HG03175 (cell line): ENCODE data around the gene AQP1.

Source experiments
- ATAC-seq: cut with Tn5 transposase; IDR thresholded peaks from one replicate; pipeline ENCODE4 v1.9.1; 2021; ENCODE audit warnings: mild to moderate bottlenecking, moderate library complexity; ENCODE audit not compliant: unreplicated experiment

The AQP1 gene

DNA sequence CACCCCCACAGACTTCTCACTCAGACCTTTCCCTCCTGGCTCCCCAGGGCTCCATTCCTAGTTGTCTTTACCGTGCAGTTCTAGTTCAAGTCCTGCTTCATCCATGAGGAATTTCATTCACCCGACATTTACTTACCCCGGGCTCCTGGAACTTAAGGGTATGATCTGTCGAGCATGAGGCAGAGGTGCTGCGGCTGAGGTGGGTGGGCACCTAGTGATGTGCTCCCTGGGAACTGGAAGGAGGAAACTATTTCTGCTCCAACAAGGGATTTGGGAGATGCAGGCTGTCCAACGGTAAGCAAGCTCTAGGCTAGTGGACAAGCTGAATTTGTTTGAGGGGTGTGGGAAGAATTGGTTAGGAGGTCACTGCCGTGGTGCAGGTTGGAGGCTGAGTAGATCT lies 30.2 kb upstream of the AQP1 start:
- ATAC-seq = no peak

GRCh38 chr7:30884881-30885280 lies 26.8 kb upstream of the AQP1 start:
- no peak for ATAC-seq

DNA sequence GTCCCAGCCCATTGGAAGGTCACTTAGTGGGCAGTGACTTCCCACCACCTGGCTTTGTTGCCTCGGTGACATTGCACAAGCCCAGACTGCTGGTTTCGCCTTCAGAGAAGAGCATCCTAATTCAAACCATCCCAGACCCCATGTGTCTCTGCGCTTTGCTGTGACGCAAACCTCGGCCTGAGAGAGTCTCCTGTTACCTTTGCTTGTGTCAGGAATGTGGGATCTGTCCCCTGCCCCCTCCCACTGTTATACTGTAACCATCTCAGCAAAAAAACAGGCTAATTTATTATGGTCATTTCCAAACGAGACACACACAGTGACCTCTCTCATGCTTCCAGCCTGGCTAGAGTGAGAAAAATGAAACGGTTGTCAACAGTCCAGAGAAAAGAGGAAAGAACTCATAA lies 25.0 kb upstream of the AQP1 start:
- ATAC-seq = no peak

GRCh38 chr7:30887464-30887872 lies 24.2 kb upstream of the AQP1 start:
- ATAC-seq = no peak

- no peak for ATAC-seq
Measured at GRCh38 chr7:30888747-30889146, 22.9 kb upstream of the AQP1 start.

DNA sequence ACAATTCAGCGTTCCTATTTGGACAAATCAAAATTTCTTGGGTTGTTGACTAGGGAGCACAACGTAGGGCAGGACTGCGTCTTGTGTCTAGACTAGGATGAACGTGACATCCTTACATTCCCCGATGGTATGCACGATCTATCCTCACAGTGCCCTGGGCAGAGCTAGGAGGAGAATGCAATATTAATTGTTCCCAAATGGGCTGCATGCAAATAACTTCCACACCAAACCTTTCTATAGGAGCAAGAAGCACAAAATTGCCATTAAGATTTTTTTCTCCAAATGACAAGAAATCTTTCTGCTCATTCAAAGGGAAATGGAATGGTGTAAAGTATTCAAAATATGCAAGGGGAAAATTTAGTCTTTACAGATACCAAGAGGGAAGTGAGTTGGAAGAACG lies 21.4 kb upstream of the AQP1 start:
- ATAC-seq = no peak

- no peak for ATAC-seq
Measured at GRCh38 chr7:30893357-30893756, 18.3 kb upstream of the AQP1 start.

DNA sequence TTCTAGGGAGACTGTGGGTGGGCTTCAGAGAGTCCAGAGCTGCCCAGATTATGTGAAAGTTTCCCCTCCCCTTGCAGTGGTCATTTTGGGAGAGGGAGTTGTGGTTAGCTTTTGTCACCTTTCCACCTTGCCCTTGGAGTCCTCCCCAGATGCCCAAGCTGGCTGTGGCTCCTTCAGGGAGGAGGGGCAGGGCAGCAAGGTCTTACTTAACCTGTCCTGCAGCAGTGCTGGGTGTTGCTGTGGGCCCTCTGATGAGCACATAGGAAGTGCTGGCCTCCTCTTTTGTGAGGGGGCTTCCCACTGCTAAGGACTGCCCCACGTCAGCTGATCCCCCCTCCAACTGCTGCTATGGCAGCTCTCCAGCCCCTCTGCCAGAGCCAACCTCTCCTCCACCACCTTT lies 17.6 kb upstream of the AQP1 start:
- no peak for ATAC-seq

- ATAC-seq = no peak
Measured at GRCh38 chr7:30894866-30895605, 16.6 kb upstream of the AQP1 start.

DNA sequence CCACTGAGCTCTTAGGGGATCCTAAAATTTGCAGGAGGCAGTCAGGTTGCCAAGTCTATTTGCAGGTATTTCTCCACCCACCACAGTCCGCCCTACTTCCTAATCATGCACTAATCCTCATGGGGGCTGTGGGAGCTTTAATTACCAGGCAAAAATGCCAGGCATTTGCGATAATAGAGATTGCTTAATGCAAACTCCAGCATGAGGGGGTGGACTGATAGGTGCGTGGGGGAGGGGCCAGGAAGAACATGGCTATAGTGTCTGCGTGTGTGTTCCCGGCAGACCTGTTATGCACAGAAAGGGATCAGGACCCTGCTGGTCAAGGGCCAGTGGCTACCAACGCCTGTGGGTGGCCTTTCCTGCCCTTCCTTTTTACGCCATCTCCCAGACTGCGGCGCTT lies 15.6 kb upstream of the AQP1 start:
- no peak for ATAC-seq

- ATAC-seq = no peak
Measured at GRCh38 chr7:30896783-30897637, 14.6 kb upstream of the AQP1 start.

GRCh38 chr7:30897770-30898169 lies 13.9 kb upstream of the AQP1 start:
- ATAC-seq = no peak

GRCh38 chr7:30898411-30898810 lies 13.2 kb upstream of the AQP1 start:
- ATAC-seq = no peak

DNA sequence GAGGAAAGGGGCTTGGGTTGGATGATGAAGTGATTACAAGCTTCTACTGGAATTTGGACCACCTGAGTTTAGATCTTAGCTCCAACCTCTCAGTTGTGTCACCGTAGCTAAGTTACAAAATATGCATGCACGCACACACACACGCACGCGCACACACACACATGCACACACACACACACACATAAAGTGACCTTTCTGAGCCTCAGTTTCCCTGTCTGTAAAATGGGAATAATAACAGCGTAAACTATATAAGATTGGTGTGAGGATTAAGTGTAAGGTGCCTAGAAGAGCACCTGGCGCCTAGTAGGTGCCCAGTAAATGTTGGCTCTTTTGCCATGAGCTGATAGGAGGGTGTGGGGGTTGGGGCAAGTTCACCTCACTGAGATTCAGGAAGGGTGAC lies 12.6 kb upstream of the AQP1 start:
- no peak for ATAC-seq

DNA sequence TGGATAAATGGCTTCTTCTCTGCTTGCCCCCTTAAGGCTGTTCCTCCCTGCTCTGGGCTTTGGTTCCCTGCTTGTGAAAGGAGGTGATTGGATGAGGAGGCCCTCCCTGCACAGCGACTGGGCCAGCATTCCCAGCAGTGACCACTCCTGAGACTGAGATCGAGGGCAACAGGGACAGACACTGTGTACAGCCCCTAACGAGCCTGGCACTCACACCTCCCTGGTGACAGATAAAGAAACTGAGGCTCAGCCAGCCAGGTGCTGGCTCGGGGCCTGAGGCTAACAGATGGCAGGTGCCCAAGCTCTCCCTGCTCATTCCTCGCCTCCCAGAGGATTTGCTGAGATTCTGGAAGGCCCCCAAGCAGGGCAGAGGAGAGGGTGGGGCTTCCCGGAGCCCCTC lies 12.0 kb upstream of the AQP1 start:
- ATAC-seq = no peak

GRCh38 chr7:30900053-30900452 lies 11.6 kb upstream of the AQP1 start:
- no peak for ATAC-seq

DNA sequence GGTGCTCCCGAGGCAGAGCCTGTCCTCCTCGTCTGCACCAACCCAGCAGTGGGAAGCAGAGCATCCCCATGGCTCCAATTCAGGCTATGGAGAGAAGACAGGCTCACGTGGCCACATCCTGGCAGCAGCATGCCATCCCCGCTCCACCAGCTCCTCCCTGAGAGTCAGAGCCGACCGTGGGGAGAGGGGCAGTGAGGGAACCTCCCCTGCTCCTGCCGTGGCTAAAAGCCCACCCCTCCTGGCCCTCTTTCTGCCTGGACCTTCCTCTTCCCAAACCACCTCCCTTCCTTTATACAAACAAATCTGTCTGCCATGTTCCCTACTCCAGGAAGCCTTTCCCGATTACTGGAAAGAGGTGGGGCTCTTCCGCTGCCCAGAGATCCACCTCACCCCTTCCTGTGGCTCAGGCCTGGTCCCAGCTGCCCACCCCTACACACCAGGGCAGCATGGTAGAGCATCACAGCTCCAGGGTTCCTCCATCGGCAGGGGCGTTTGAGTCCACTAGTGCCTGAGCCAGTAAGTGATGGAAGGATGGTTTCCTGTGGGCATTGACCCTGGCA lies 10.8 kb upstream of the AQP1 start:
- ATAC-seq = no peak

DNA sequence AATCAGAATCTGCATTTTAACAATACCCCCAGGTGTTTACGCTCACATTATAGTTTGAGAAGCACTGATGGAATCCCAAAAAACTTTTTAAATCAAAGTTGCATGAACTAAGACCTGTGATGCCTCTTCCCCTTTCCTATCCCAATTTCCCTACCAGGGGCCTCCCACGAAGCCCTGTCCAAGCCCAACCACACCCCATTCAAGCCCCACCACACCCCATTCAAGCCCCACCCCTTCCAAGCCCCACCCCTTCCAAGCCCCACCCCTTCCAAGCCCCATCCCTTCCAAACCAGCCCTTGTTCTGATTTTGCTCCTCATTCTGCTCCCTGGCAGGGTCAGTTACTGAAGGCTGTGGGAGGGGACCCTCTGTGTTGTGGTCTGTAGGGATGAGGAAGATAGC lies 9.8 kb upstream of the AQP1 start:
- ATAC-seq = no peak

- ATAC-seq = no peak
Measured at GRCh38 chr7:30902466-30902865, 9.2 kb upstream of the AQP1 start.

DNA sequence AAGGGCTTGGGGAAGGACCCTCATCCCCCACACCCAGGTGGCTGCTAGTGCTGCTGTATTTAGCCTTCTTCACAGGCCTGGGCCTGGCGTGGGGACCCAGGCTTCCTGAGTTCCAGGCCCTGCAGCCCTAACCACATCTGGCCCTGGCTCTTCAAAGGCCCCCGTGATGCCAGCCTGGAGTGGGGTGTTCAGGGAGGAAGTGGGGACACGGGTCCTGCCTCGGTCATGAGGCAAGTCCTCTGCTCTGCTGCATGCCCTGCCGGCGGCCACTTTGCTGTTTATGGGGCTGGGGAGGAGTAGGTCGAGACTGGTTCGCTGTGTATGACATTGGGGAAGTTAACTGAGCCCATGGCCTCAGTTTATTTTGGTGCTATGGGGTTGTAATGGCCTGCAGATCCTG lies 8.5 kb upstream of the AQP1 start:
- ATAC-seq = no peak

DNA sequence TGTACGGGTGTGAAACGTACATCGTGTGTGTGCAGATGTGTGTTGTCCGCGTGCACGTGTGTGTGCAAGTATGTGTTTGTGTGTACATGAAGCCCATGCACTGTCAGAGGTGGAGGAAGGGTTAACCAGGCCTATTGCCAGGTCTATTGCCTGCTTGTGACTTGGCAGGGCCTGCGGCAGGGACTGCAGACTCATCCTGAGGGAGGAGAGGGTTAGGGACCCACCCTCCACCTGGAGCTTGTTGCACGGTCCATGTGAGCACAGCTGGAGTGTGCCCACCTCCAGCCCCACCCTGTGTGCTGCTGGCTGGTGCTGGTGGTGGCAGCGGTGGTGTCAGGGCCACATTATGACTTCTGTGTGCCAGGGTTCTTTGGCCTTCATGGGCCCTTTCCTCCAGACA lies 7.1 kb upstream of the AQP1 start:
- no peak for ATAC-seq
